NB4 (cell line): Measurements from ENCODE around the gene ANTXR1.

Experiments
- DNase-seq: peaks from one replicate; pipeline ENCODE4 v3.0.0; 2010; ENCODE audit warnings: low read depth
- H3K4me3 ChIP-seq: one replicate; pipeline ENCODE4 v1.5.1; 2011; ENCODE audit warnings: mild to moderate bottlenecking, low read depth, low read length, moderate library complexity
- CTCF ChIP-seq: IDR thresholded peaks from one replicate; pipeline ENCODE4 v1.5.1; 2012; ENCODE audit warnings: low read depth, low read length
- MAX ChIP-seq: IDR thresholded peaks from 2 replicates; pipeline ENCODE4 v1.6.1; 2011; ENCODE audit warnings: low read depth, low read length
- MYC ChIP-seq: IDR thresholded peaks from 2 replicates; pipeline ENCODE4 v1.6.1; 2011; ENCODE audit warnings: low read depth, low read length
- POLR2A ChIP-seq: IDR thresholded peaks from 2 replicates; pipeline ENCODE4 v1.6.1; 2011; ENCODE audit warnings: mild to moderate bottlenecking; ENCODE audit not compliant: insufficient read length; ENCODE audit errors: extremely low read depth

The ANTXR1 gene

GRCh38 chr2:69013142-69013839, at the start of gene ANTXR1:
Gene ANTXR1, plus strand, starts transcription at chr2:69013179. Its CDS starts 321 bp downstream, at chr2:69013500.
- TF ChIP-seq CTCF (no peak), MYC (no peak), POLR2A (no peak), MAX (no peak)
- peak within 1 kb of the TSS; percentile 52 for H3K4me3 ChIP-seq
- peak; percentile 57 for DNase-seq

- H3K4me3 ChIP-seq, result no peak overlapping the region
- no peak for TF ChIP-seq MAX
- TF ChIP-seq CTCF, result no peak
- no peak for TF ChIP-seq MYC
- TF ChIP-seq POLR2A, result no peak
- no peak for DNase-seq
Measured at GRCh38 chr2:68964282-68964681, 48.7 kb upstream of the ANTXR1 start.

GRCh38 chr2:68968221-68968620, 44.8 kb upstream of the ANTXR1 start:
- no peak for DNase-seq
- H3K4me3 ChIP-seq, result no peak overlapping the region
- TF ChIP-seq MYC, result no peak
- no peak for TF ChIP-seq MAX
- TF ChIP-seq POLR2A, result no peak
- no peak for TF ChIP-seq CTCF

- TF ChIP-seq MYC, result no peak
- TF ChIP-seq MAX, result no peak
- no peak for TF ChIP-seq CTCF
- no peak for TF ChIP-seq POLR2A
- no peak for DNase-seq
- H3K4me3 ChIP-seq, result no peak overlapping the region
Measured at GRCh38 chr2:68969736-68970490, 43.1 kb upstream of the ANTXR1 start.

- no peak overlapping the region for H3K4me3 ChIP-seq
- no peak for DNase-seq
- TF ChIP-seq CTCF (no peak), POLR2A (no peak), MAX (no peak), MYC (no peak)
Measured at GRCh38 chr2:68970566-68971265, 42.3 kb upstream of the ANTXR1 start.
